Endodermal cell (in vitro differentiated cells): ENCODE measurements around the gene ITLN1. TPM values are rescaled to one million over a fixed set of nuclear protein-coding genes. Genes with fewer than 3 reads are reported as not detected.
"Not testable (repeated sequence)": the region's sequence is repeated elsewhere in the genome, so short reads cannot be mapped to it uniquely, and the experiment has no call there.

Experiments
- DNase-seq: peaks from one replicate; pipeline ENCODE4 v3.0.0-alpha.2; 2017
- H3K27ac ChIP-seq: 2 replicates; pipeline ENCODE4 v1.5.1; 2013; ENCODE audit warnings: mild to moderate bottlenecking, low read depth, low read length, moderate library complexity
- H3K27me3 ChIP-seq: 2 replicates; pipeline ENCODE4 v1.6.1; 2013; ENCODE audit warnings: mild to moderate bottlenecking, low read length, moderate library complexity; ENCODE audit not compliant: insufficient read depth, control insufficient read depth, poor library complexity, severe bottlenecking
- H3K36me3 ChIP-seq: 2 replicates; pipeline ENCODE4 v1.7.0; 2013; ENCODE audit warnings: mild to moderate bottlenecking, low read length, moderate library complexity; ENCODE audit not compliant: control insufficient read depth, insufficient read depth
- H3K4me1 ChIP-seq: one replicate; pipeline ENCODE4 v1.7.0; 2013; ENCODE audit warnings: low read length; ENCODE audit not compliant: control insufficient read depth, insufficient read depth
- H3K4me3 ChIP-seq: 2 replicates; pipeline ENCODE4 v1.5.1; 2013; ENCODE audit warnings: mild to moderate bottlenecking, low read length, moderate library complexity
- H3K9ac ChIP-seq: 2 replicates; pipeline ENCODE4 v1.6.1; 2013; ENCODE audit warnings: mild to moderate bottlenecking, low read length, moderate library complexity; ENCODE audit not compliant: poor library complexity, severe bottlenecking; ENCODE audit errors: extremely low read depth
- H3K9me3 ChIP-seq: 2 replicates; pipeline ENCODE4 v1.6.1; 2013; ENCODE audit warnings: mild to moderate bottlenecking, low read length, moderate library complexity; ENCODE audit not compliant: control insufficient read depth
- H3K27ac Mint-ChIP-seq: 2 replicates; pipeline ENCODE4 v1.8.0; 2020; ENCODE audit warnings: mixed read lengths
- H3K27me3 Mint-ChIP-seq: 2 replicates; pipeline ENCODE4 v1.8.0; 2021; ENCODE audit warnings: mild to moderate bottlenecking, mixed read lengths; ENCODE audit not compliant: insufficient read depth
- H3K36me3 Mint-ChIP-seq: 2 replicates; pipeline ENCODE4 v1.8.0; 2020; ENCODE audit warnings: low read depth, mixed read lengths
- H3K4me1 Mint-ChIP-seq: 2 replicates; pipeline ENCODE4 v1.8.0; 2020; ENCODE audit warnings: mixed read lengths
- H3K4me3 Mint-ChIP-seq: 2 replicates; pipeline ENCODE4 v1.8.0; 2020; ENCODE audit warnings: mild to moderate bottlenecking, moderate library complexity, mixed read lengths
- H3K9me3 Mint-ChIP-seq: 2 replicates; pipeline ENCODE4 v1.8.0; 2020; ENCODE audit warnings: mild to moderate bottlenecking, mixed read lengths
- CTCF ChIP-seq: fragments of 200-600 bp; sonication (generic); conservative IDR thresholded peaks from 2 replicates; pipeline ENCODE4 v1.5.0; 2021; ENCODE audit warnings: antibody characterized with exemption, mild to moderate bottlenecking
- WGBS, 2 experiments: methylation state at CpG; one replicate each; pipeline versions ENCODE4 v1.1.5 to v1.1.7; 2013; ENCODE audit warnings: missing lambda C conversion rate in 2 of 2, mixed read lengths in 1 of 2; ENCODE audit not compliant: insufficient coverage in 1 of 2, insufficient read length in 1 of 2; 5-methylcytosine and 5-hydroxymethylcytosine counted together
- total RNA-seq, 2 donors: library from RNA; stranded (reverse); fragmentation: NEBNext Ultra II Directional in 1 of 2; extraction: Animal tissue kit (Norgen Biotek cat#: 25700) in 1 of 2; gene quantifications; 2 replicates in 1 of 2; 3 replicates in 1 of 2; pipeline ENCODE4 v1.2.1, GENCODE V29; 2021

ITLN1 gene
- total RNA-seq, 2 donors from 2014 or later: 0.22 to 0.51 TPM

- 92 to 93% methylated on average over 9 to 13 of the region's 13 CpGs for WGBS, 2 experiments
- Histone ChIP-seq H3K36me3 (no peaks in the 10 kb centered on the region), H3K27me3 (no peaks in the 10 kb centered on the region), H3K4me1 (no peaks in the 10 kb centered on the region), H3K27ac (no peak overlapping the region), H3K9ac (no peak overlapping the region), H3K9me3 (no peaks in the 10 kb centered on the region), H3K4me3 (no peak overlapping the region)
- Mint-ChIP-seq H3K27ac (no peak overlapping the region), H3K4me1 (peaks cover 21% of the 10 kb centered on the region), H3K36me3 (no peaks in the 10 kb centered on the region), H3K9me3 (no peaks in the 10 kb centered on the region), H3K4me3 (no peak overlapping the region), H3K27me3 (peaks cover 2% of the 10 kb centered on the region)
- no peak for TF ChIP-seq CTCF
- no peak for DNase-seq
Measured at GRCh38 chr1:160883581-160884513, 1.1 kb downstream of the ITLN1 start.

- no peak for DNase-seq
- H3K4me1 ChIP-seq: no peaks in the 10 kb centered on the region
- H3K36me3 ChIP-seq: no peaks in the 10 kb centered on the region
- TF ChIP-seq CTCF: no peak
- H3K4me1 Mint-ChIP-seq: peaks cover 21% of the 10 kb centered on the region
- no peak overlapping the region for H3K9ac ChIP-seq
- WGBS, 2 experiments: 86 to 94% methylated on average over 1 of the region's 1 CpG
- no peaks in the 10 kb centered on the region for H3K36me3 Mint-ChIP-seq
- peaks cover 2% of the 10 kb centered on the region for H3K27me3 Mint-ChIP-seq
- H3K4me3 ChIP-seq: no peak overlapping the region
- H3K27ac ChIP-seq: no peak overlapping the region
- H3K4me3 Mint-ChIP-seq: no peak overlapping the region
- no peaks in the 10 kb centered on the region for H3K9me3 ChIP-seq
- no peak overlapping the region for H3K27ac Mint-ChIP-seq
- H3K9me3 Mint-ChIP-seq: no peaks in the 10 kb centered on the region
- H3K27me3 ChIP-seq: no peaks in the 10 kb centered on the region
Measured at GRCh38 chr1:160882582-160882981, 2.4 kb downstream of the ITLN1 start.

- H3K27ac Mint-ChIP-seq, DNase-seq: not testable (repeated sequence)
Measured at GRCh38 chr1:160881264-160881663, 3.7 kb downstream of the ITLN1 start.

More at GRCh38 chr1:160881264-160881663, 3.7 kb downstream of the ITLN1 start:
- not testable (repeated sequence) for H3K9me3 Mint-ChIP-seq, H3K27ac ChIP-seq, H3K4me3 ChIP-seq, H3K9me3 ChIP-seq, H3K36me3 ChIP-seq, H3K9ac ChIP-seq, H3K27me3 ChIP-seq, H3K27me3 Mint-ChIP-seq, H3K36me3 Mint-ChIP-seq, H3K4me1 ChIP-seq, H3K4me3 Mint-ChIP-seq
- peaks cover 21% of the 10 kb centered on the region for H3K4me1 Mint-ChIP-seq
- WGBS, 2 experiments: 95 to 98% methylated on average over 5 to 7 of the region's 7 CpGs
